GM18868 (cell line): ENCODE data around the gene SETDB1.
"Not testable (repeated sequence)": the region's sequence is repeated elsewhere in the genome, so short reads cannot be mapped to it uniquely, and the experiment has no call there.

Experiments
- ATAC-seq: cut with Tn5 transposase; IDR thresholded peaks from one replicate; pipeline ENCODE4 v1.9.1; 2021; ENCODE audit warnings: mild to moderate bottlenecking, moderate library complexity; ENCODE audit not compliant: unreplicated experiment

SETDB1 gene

DNA sequence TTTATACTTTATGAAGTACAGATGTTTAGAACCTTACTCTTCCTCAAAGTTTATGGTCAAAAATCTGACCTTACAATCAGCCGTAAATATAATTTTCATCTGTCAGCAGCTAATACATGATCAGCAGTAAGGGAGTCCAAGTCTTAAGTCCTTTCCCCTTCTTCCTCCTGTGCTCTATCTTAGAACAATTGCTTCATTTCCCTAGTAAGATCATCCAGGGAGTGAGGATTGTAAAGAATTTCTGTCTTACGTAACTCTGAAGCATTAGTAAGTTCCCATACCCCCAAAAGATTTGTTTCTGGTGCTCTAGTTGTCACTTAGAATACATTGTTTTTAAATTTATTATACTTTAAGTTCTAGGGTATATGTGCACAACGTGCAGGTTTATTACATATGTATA lies 2.1 kb downstream of the SETDB1 start:
- no peak for ATAC-seq

DNA sequence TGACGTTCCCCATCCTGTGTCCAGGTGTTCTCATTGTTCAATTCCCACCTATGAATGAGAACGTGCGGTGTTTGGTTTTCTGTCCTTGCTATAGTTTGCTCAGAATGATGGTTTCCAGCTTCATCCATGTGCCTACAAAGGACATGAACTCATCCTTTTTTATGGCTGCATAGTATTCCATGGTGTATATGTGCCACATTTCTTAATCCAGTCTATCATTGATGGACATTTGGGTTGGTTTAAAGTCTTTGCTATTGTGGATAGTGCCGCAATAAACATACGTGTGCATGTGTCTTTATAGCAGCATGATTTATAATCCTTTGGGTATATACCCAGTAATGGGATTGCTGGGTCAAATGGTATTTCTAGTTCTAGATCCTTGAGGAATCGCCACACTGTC lies 2.6 kb downstream of the SETDB1 start:
- not testable (repeated sequence) for ATAC-seq

DNA sequence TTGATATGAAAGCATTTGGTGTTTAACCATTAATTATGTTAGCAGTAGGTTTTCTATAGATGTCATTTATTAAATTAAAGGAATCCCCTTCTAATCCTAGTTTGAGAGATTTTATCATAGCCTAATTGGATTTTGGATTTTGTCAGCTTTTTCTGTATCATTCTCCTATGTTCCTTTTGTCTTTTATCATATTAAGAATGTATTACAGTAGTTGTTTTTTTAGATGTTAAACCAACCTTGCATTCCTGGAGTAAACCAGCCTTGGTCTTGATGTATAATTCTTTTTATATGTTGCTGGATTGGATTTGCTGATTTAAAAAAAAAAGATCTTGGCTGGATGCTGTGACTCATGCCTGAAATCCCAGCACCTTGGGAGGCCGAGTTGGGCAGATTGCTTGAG lies 5.6 kb downstream of the SETDB1 start:
- no peak for ATAC-seq

- no peak for ATAC-seq
Observed at GRCh38 chr1:150944856-150945255, 18.7 kb downstream of the SETDB1 start.

DNA sequence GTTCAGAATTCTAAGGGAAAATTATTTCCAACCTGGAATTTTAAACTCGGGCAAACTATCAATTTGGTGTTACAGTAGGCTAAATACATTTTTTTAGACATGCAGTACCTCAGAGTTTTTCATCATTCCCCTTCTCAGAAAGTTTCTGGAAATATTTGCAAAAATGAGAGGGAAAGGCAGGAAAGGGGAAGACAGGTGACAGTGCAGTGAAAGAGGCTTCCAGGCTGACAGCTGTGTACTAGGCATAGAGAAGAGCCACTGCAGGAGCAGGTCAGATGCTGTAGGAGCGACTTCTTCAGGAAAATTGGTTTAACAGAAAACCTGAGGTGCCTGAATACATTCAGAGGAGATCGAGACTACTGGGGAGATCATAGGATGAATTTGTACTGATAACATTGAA lies 28.5 kb downstream of the SETDB1 start:
- no peak for ATAC-seq

DNA sequence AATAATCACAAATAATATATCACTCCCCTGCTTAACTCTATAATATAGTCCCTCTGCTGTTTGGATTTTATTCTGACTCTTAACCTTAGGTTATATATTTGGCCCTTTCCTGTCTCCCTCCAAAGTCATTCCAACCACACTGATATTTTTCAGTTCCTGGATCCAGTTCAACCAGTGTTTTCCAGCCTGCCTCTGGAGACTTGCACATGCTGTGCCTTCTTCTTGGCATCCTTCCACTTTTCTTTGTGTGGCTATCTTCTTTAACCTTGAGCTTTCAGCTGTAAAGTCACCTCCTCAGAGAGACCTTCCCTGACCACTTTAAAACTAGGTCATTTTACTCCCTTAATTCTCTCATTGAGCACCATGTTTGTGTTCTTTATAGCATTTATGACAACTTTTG lies 29.1 kb downstream of the SETDB1 start:
- ATAC-seq, result no peak

DNA sequence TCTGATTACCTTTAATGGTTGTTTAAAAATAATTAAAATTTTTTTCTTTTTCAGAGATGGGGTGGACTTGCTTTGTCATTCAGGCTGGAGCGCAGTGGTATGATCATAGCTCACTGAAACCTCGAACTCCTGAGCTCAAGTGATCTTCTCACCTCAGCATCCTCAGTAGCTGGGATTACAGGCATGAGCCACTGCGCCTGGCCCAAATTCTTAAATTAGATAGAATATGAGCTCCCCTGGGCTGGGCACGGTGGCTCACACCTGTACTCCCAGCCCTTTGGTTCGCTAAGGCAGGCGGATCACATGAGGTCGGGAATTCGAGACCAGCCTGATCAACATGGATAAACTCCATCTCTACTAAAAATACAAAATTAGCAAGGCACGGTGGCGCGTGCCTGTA lies 31.5 kb downstream of the SETDB1 start:
- no peak for ATAC-seq

- ATAC-seq, result no peak
Observed at GRCh38 chr1:150960646-150961045, 34.5 kb downstream of the SETDB1 start.

DNA sequence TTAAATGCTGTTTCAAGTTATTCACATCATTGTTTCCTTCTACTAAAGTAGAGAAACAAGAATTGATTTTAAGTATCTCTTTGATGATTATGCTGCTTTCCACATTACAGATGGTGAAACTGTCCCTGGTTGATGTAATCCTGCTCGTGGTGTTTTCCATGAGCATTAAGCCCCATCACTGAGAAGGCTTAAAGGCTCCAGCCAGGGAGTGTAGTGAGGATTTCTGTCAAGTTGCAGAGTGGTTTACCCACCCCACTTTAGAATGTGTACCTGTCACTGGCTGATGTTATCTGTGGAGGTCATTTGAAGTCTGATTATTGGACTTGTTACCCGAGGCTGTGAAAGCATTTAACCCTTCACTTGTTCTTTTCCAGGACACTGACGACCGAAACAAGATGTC lies 35.6 kb downstream of the SETDB1 start:
- no peak for ATAC-seq

DNA sequence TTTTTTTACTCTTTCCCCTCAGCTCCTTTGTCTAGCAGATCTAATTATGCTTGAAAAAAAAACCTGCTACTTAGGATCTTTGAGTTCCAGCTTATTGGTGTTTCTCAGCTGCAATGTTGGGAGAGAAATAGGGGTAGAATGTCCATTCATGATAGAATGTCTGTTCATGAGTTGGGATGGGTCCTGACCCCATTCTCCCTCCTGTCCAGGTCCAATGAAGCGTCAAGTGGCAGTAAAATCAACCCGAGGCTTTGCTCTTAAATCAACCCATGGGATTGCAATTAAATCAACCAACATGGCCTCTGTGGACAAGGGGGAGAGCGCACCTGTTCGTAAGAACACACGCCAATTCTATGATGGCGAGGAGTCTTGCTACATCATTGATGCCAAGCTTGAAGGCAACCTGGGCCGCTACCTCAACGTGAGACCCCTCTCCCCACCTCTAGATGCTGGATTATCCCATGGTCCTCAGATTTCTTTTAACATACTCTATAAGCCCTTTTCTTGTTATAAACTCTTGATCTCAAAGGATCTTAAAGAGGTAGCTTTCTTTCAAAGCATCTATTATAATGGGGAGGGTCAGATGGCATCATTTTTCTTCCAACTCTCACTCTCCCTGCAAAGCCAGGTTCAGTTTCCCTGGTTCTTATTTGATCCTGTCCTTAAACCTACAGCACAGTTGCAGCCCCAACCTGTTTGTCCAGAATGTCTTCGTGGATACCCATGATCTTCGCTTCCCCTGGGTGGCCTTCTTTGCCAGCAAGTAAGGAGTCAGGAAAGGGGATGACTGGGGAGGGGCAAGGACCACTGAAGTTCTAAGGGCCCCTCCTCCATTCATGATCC lies 37.4 kb downstream of the SETDB1 start:
- ATAC-seq, result no peak

- ATAC-seq, result no peak
Observed at GRCh38 chr1:150964164-150964489, 38.0 kb downstream of the SETDB1 start.

DNA sequence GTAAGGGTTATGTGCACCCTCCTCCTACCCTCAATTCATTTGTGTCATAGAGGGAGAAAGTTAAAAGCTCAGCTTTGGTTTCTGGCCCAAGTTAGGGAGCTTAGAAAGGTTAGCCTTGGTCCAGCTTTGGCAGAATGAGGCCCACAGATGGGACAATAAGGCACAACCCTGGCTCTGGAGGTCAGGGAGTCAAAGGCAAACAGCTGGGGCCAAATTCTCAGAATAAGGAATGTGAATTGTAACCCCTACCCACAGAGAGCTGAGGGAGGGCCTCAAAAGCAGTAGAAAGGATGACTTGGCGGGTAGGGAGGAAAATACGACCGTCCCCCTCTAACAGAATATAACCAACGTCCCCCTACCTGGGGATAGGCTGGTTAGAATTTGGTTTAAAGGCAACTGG lies 39.4 kb downstream of the SETDB1 start:
- ATAC-seq, result no peak

GRCh38 chr1:150966011-150966410 lies 39.8 kb downstream of the SETDB1 start:
- no peak for ATAC-seq

DNA sequence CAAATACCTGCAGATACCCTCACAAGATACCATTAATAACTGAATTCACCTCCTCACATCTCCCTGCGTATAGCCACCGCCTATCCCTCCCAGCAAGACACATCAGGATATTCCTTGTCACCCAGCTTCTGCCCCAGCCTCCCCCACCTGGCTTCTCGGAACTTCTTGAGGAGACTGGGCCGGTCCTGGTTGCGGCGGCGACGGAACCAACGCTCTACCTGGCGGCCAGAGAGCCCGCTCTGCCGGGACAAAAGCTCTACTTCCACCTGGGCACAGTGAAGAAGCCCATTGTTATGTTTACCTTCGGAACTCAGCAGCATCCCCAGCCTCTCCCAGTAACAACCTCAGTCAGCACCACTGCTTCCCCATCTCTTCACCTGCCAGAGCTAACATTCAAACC lies 41.8 kb downstream of the SETDB1 start:
- ATAC-seq, result no peak

- no peak for ATAC-seq
Observed at GRCh38 chr1:150968491-150968890, 42.3 kb downstream of the SETDB1 start.

- ATAC-seq, result no peak
Observed at GRCh38 chr1:150969626-150970025, 43.5 kb downstream of the SETDB1 start.

DNA sequence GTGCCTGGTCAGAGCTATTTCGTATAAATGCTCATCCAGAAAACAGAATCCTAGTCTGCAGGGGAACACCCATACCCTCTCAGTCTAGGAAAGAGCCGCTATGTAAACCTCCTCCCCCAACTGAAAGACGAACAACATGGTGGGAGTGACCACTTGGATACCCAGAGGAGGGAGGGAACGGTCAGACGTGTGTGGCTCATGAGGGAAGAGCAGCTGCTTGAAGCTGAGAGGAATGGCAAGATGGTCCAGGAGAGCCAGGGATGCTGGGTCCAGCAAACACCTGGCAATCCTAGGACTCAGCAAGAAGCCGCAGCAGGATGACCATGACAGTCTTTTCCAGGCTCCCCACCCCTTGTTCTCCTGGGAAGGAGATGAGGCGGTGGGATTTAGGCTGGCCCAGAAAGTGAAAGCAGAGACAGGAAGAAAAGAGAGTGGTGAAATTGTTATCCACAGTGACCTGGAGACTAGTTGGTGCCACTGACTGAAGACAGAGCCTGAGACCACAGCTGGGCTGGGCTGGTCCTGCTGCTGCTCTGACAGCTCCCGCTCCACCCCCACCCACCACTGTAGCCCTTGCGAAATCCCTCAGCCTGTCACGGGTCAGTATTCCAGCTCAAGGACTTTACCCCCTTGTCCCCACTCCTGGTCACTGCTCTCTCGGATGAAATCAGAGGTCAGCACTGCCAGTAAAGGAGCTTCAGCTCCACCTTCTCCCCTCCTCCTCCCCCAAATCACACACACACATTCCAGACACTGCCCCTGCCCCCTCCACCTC lies 44.8 kb downstream of the SETDB1 start:
- no peak for ATAC-seq

GRCh38 chr1:150971583-150972416 lies 45.6 kb downstream of the SETDB1 start:
- no peak for ATAC-seq

GRCh38 chr1:150972417-150972940 lies 46.3 kb downstream of the SETDB1 start:
- ATAC-seq, result no peak

DNA sequence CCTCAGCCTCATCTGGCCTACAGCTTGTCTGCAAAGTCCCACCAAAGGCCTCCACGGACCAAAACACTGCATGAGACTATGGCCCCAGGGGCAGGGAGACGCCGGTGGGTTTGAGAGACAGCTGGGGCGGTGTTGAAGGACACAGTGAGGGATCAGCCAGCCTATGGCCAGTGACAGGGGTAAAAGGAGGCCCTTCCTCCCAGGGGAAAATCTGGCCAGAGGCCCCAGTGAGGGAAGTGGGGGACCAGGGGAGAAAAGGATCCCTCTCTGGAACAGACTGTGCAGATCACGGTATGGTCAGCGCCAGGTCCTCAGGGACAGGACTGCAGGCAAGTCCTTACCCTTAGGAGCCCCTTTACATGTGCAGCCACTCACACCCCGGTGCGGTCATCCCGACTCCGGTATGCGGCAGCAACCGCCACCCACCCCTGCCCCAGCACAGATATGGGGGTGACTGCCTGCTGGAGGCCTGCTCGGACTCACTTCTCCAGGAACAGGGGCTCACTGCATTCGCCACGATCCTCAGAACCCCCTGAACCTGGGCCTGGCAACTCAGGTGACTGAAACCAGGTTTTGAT lies 47.2 kb downstream of the SETDB1 start:
- no peak for ATAC-seq
